A549 (cell line): ENCODE results near the gene SLC7A8.
"Not testable (repeated sequence)": the region's sequence is repeated elsewhere in the genome, so short reads cannot be mapped to it uniquely, and the experiment has no call there.

Source experiments
- GATA3 ChIP-seq: IDR thresholded peaks from 2 replicates; pipeline ENCODE4 v1.6.1; 2012; ENCODE audit warnings: borderline replicate concordance
- HOXA7 ChIP-seq: fragments of 250-450 bp; sonication (Bioruptor Pico); IDR thresholded peaks from 2 replicates; pipeline ENCODE4 v1.5.0; 2020; ENCODE audit warnings: mild to moderate bottlenecking, moderate library complexity
- TF ChIP-seq, protein P1 (sequence below): fragments of >200 bp; sonication (Bioruptor Twin); formaldehyde crosslinking; IDR thresholded peaks from 3 replicates; pipeline ENCODE4 v1.5.1; 2016
- TF ChIP-seq, protein P2 (sequence below): IDR thresholded peaks from 2 replicates; pipeline ENCODE4 v1.6.1; 2012

DNA sequence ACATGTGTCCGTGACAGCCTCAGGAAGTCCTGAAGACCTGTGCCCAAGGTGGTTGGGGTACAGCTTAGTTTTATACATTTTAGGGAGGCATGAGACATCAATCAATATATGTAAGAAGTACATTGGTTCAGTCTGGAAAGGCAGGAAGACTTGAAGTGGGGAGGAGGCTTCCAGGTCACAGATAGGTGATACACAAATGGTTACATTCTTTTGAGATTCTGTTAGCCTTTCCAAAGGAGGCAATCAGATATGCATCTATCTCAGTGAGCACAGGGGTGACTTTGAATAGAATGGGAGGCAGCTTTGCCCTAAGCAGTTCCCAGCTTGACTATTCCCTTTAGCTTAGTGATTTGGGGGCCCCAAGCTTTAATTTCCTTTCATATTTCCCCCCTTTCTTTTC is 15.7 kb upstream of the SLC7A8 start:
- not testable (repeated sequence) for TF ChIP-seq HOXA7 (CRISPR knock-in tag); GATA3
- TF ChIP-seq, protein P1, sequence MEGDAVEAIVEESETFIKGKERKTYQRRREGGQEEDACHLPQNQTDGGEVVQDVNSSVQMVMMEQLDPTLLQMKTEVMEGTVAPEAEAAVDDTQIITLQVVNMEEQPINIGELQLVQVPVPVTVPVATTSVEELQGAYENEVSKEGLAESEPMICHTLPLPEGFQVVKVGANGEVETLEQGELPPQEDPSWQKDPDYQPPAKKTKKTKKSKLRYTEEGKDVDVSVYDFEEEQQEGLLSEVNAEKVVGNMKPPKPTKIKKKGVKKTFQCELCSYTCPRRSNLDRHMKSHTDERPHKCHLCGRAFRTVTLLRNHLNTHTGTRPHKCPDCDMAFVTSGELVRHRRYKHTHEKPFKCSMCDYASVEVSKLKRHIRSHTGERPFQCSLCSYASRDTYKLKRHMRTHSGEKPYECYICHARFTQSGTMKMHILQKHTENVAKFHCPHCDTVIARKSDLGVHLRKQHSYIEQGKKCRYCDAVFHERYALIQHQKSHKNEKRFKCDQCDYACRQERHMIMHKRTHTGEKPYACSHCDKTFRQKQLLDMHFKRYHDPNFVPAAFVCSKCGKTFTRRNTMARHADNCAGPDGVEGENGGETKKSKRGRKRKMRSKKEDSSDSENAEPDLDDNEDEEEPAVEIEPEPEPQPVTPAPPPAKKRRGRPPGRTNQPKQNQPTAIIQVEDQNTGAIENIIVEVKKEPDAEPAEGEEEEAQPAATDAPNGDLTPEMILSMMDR, result not testable (repeated sequence)
- TF ChIP-seq, protein P2, sequence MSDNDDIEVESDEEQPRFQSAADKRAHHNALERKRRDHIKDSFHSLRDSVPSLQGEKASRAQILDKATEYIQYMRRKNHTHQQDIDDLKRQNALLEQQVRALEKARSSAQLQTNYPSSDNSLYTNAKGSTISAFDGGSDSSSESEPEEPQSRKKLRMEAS, result not testable (repeated sequence)
